ENCODE data around the gene STK39.

STK39 gene

GRCh38 chr2:168157070-168157469 is 90.3 kb downstream of the STK39 start:
- DNase-seq = no peak

- no peak for DNase-seq
Observed at GRCh38 chr2:168156661-168157060, 90.7 kb downstream of the STK39 start.

DNA sequence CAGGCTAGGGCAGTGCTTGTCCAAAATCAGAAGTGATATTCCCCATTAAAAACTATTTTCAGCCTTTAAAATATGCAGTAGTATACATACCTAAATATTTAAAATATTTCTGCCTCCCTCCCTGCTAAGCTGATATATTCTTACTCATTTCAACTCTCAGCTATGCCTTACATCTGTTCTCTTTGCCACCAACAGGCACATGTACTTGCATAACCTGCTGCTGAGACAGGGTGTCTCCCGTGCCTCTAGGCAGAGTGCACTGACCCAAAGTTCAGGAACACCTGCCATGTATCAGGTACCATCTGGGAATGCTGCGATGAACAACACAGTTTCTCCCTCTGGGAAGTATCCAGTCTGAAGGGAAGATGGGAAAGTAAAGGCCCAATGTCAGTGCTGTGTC is 91.7 kb downstream of the STK39 start:
- no peak for DNase-seq

DNA sequence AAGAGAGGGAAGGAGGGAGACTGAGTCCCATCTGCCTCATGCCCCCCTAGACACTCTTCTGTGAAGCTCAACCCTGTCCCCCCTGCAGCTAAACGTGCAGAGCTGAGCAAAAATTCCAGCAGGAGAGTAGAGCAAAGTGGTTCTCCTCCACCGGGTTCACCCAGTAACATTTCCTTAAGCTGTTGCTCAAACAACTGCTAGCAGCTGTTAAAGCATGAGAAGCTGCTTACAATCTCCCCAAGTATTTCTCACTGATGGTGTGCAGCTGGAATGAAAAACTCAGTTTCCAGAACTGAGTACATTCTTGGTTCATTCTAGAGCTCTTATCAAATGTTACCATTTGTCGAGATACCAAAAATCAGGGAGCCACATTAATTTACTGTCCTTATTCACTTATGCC is 92.3 kb downstream of the STK39 start:
- DNase-seq = no peak

- no peak for DNase-seq
Observed at GRCh38 chr2:168152902-168153530, 94.4 kb downstream of the STK39 start.

- no peak for DNase-seq
Observed at GRCh38 chr2:168149986-168150385, 97.4 kb downstream of the STK39 start.

GRCh38 chr2:168149150-168149974 is 98.0 kb downstream of the STK39 start:
- no peak for DNase-seq

DNA sequence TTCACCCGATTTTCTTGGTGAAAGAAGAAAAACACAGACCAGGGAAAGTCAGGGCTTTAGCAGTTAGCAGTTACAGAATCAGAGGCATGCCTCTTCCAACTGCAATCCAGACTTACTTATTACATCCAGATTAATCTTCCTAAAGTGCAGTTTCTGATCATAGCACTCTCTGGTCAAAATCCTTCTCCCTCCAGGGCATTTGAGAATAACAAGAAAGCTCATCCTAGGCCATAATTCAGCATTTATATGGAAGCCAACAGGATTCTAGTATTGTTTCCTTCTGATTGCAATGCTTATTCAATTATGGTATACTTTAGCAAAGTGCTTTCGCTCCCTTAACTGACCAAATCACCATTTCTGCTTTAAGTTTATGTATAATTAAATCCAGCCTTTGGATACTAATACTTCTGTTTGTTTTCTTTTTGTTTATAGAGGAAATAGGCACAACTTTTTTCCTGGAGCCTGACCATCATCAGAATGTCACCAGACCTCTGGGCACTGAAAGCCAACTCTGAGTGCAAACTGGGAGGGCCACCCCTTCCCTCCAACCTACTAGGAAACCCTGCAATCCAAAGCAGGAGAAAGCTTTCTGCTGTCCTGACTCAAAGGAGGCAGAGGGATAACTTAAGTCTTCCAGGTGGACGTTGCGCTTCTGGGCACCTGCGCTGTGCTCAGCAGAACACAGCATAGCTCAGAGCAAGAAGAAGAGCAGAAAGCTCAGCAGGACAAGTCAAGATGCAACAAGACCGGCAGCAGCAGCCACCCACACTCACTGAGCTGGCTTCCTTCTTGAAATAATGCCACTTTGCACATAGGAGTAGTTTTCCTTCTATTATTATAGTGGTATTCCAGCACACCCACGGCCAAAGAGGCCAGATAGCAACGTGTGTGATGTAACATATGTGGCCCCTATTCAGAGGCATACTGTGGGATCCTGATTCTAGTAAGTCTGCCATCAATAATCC is 99.3 kb downstream of the STK39 start:
- no peak for DNase-seq

DNA sequence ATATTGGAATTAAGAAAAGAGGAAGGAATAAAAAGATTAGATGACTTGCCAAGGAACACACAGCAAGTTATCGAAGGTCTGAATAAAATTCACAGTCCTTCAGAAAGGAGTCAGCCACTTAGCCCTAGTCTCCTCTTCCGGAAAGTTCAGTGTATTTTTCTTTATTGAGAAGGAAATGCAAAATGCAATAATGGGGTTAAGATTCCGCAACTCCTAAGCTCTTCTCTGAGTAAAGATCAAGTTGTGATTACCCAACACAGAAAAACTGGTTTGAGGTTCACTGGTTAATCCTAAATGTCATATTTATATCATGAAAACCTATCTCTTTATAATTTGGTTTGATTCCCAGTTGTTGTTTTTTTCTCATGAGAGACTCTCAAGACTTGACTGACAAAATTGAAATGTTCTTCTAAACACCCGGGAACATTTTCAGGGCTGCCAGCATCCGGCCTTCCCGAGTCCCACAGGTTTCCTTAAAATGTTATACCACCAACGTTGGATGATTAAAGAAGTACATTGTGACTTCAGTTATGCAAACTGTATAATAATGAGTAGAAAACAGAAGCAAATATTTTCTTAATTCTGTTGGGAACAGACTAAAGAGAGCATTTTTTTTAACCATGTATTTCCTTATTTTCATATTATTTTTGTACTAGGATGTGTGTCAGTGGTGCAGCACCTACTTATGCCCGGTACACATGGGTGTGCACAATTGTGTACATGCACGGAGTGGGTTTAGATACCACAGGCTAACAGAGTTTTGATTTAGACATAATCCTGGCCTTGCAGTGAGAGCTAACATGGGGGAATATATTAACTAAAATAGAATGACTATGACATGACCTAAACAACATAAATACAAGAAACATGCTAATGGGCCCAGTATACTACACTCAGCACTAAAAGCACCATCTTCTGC is 100.2 kb downstream of the STK39 start:
- DNase-seq = no peak

DNA sequence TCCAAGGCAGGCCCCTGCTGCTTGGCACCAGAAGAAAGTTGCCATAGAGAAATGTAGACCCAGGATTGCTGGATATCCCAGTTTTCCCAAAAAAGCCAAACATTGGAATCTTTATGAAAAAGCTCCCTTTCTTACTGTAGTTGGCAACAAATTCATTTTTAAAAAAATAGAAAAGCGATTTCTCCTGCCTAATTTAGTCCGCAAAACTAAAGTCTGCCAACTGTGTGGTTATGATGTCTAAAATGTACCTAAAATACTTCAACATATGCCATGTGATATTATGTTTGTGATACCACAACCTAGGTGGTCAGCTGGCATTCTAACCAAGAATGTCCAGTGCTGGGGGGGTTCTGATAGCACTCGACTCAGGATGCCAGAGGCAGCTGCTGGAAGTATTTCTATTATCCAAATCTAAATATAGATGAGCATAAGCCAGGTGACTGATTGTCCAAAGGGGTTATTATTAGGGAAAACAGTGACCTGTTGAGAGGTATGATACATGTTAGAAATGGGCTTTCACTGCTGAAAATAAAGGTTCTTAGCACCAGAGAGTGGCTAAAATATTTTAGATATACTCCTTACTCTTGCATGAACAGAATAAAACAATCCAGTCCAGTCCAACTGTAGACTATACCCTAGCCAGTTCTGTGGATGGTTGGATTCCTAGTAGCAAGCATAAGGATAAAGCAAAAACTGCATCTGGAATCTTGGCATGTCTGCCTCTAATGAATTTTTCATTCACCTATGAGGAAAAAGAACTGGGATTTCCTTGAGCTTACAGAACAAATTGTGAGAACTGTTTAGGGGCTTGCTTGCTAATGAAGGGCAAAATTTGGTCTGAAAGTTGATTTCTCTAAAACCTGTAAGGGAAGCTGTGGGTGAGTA is 101.7 kb downstream of the STK39 start:
- DNase-seq = no peak

DNA sequence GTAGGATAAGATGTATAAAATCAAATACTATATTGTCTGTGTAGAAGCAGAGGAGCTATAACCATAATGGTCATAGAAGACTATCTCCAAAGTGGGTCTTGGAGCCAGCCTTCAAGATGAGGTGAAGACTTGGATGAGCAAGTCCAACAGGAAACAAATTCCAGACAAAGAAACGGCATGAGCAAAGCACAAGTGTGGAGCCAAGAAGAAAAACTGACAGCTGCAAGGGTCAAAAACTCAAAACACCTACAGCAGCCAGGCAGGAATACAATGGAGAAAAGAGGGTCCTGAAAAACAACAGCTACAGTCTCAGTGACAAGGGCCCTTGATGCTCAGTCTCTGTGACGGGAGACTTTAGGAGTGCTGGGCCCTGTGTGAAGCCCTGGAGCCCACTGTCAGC is 102.4 kb downstream of the STK39 start:
- DNase-seq = no peak

- no peak for DNase-seq
Observed at GRCh38 chr2:168143813-168144212, 103.6 kb downstream of the STK39 start.

GRCh38 chr2:168140892-168141291 is 106.5 kb downstream of the STK39 start:
- no peak for DNase-seq

DNA sequence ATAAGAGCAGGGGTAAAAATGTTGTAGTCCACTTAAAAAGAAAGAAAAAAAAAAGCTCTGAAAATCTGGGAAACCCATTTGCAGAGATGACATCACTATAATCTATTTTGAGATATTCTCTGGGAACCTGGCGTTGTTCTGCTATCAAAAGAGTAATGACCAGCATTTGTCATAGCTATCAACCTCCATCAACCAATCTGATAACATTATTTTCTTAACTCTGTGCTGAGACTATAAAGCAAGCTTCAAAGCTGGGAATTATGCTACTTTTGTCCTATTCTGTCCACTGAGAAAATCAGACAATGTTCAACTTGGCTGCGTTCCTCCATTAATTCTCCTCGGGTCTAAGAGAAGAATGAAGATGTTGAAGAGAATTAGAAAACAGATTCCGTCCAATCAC is 107.5 kb downstream of the STK39 start:
- DNase-seq = no peak

GRCh38 chr2:168138901-168139300 is 108.5 kb downstream of the STK39 start:
- no peak for DNase-seq

DNA sequence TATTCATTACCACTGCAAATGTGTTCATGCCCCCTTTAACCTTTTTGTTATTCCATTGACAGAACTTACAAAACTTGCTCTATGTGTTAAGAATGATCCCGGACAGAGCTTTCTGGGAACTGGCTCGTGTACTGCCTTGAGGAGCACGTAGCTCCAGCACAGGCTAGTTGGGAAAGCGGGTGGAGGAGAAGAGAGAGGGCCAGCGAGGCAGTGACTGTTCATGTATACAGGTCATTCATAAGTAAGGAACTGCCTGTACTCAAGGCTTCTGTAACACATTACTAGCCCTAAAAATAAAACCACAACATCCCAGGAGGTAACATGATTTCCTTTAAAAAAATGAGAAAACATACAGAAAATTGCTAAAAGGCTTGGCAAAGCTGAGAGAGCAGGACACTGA is 109.0 kb downstream of the STK39 start:
- no peak for DNase-seq

DNA sequence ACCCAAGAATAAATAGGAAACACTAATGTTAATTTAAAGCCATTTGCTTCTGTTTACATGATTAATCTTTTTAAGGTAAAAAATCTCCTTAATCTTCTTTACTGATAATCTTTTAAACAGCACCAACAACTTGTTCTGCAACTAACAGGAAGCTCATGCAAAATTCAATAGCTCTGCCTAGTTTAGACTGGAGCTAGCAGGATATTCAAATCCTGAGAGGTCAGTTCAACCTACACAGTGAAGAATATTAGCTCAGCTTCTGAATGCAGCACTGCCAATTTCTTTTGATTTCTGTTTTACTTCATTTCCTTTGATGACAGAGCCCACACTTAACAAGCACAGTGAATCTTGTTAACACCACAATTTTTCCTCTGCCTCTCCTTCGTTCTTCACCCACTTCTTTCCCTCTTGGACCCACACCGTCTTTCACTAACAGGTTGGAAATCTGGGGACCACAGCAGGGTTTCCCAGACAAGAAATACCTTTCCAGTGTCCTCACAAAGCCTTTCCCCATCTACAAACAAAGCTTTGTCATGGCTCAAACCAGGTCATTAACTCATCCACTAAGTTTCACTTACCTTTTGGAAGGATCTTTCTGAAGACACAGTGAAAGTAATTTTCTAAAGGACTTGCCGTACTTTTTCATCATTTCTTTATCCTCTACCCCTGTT is 109.8 kb downstream of the STK39 start:
- DNase-seq = no peak

GRCh38 chr2:168136392-168136977 is 110.9 kb downstream of the STK39 start:
- no peak for DNase-seq

DNA sequence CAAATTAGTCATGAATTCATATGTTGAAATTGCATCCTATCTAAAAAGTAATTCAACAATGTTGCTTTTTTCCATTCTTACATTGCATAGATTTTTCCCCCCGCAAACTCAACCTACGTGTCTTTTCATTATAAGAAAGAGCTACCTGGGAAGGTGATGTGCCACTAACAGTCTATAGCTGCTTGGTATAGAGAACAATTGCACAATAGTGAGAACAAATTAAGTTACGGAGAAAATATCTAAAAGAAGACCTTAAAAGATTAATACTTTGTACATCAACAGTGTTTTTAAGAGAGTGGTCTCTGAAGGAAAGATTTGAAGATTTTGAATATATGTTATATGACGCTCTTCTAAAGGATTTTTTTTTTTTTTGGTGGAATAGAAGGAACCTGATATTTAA is 111.8 kb downstream of the STK39 start:
- no peak for DNase-seq

GRCh38 chr2:168135121-168135520 is 112.3 kb downstream of the STK39 start:
- DNase-seq = no peak
